HG03159 (cell line): ENCODE data around the gene RTL10.
"Not testable (repeated sequence)": the region's sequence is repeated elsewhere in the genome, so short reads cannot be mapped to it uniquely, and the experiment has no call there.

ENCODE experiments used
- ATAC-seq: cut with Tn5 transposase; IDR thresholded peaks from one replicate; pipeline ENCODE4 v1.9.1; 2021; ENCODE audit warnings: mild to moderate bottlenecking, moderate library complexity; ENCODE audit not compliant: unreplicated experiment

RTL10 gene

GRCh38 chr22:19846620-19847344 lies 7.9 kb downstream of the RTL10 start:
- no peak for ATAC-seq

GRCh38 chr22:19845054-19845722 lies 9.5 kb downstream of the RTL10 start:
- ATAC-seq, result no peak

- ATAC-seq, result no peak
Observed at GRCh38 chr22:19844377-19845053, 10.2 kb downstream of the RTL10 start.

- ATAC-seq, result no peak
Observed at GRCh38 chr22:19843857-19844376, 10.8 kb downstream of the RTL10 start.

- ATAC-seq, result no peak
Observed at GRCh38 chr22:19843107-19843856, 11.4 kb downstream of the RTL10 start.

- no peak for ATAC-seq
Observed at GRCh38 chr22:19842393-19843106, 12.1 kb downstream of the RTL10 start.

GRCh38 chr22:19841641-19842392 lies 12.9 kb downstream of the RTL10 start:
- no peak for ATAC-seq

GRCh38 chr22:19840955-19841640 lies 13.6 kb downstream of the RTL10 start:
- no peak for ATAC-seq

- ATAC-seq, result no peak
Observed at GRCh38 chr22:19840059-19840458, 14.6 kb downstream of the RTL10 start.

- no peak for ATAC-seq
Observed at GRCh38 chr22:19837915-19838314, 16.8 kb downstream of the RTL10 start.

- ATAC-seq, result no peak
Observed at GRCh38 chr22:19836512-19836911, 18.2 kb downstream of the RTL10 start.

- no peak for ATAC-seq
Observed at GRCh38 chr22:19834599-19834998, 20.1 kb downstream of the RTL10 start.

- not testable (repeated sequence) for ATAC-seq
Observed at GRCh38 chr22:19833327-19833726, 21.3 kb downstream of the RTL10 start.

- no peak for ATAC-seq
Observed at GRCh38 chr22:19832476-19833108, 22.1 kb downstream of the RTL10 start.

GRCh38 chr22:19831979-19832378 lies 22.7 kb downstream of the RTL10 start:
- not testable (repeated sequence) for ATAC-seq

GRCh38 chr22:19831016-19831415 lies 23.7 kb downstream of the RTL10 start:
- no peak for ATAC-seq

- no peak for ATAC-seq
Observed at GRCh38 chr22:19828035-19828401, 26.7 kb downstream of the RTL10 start.

- no peak for ATAC-seq
Observed at GRCh38 chr22:19827341-19828034, 27.2 kb downstream of the RTL10 start.
